ENCODE data around the gene ZNF419.
"Not testable (repeated sequence)": the region's sequence is repeated elsewhere in the genome, so short reads cannot be mapped to it uniquely, and the experiment has no call there.

Gene ZNF419

DNA sequence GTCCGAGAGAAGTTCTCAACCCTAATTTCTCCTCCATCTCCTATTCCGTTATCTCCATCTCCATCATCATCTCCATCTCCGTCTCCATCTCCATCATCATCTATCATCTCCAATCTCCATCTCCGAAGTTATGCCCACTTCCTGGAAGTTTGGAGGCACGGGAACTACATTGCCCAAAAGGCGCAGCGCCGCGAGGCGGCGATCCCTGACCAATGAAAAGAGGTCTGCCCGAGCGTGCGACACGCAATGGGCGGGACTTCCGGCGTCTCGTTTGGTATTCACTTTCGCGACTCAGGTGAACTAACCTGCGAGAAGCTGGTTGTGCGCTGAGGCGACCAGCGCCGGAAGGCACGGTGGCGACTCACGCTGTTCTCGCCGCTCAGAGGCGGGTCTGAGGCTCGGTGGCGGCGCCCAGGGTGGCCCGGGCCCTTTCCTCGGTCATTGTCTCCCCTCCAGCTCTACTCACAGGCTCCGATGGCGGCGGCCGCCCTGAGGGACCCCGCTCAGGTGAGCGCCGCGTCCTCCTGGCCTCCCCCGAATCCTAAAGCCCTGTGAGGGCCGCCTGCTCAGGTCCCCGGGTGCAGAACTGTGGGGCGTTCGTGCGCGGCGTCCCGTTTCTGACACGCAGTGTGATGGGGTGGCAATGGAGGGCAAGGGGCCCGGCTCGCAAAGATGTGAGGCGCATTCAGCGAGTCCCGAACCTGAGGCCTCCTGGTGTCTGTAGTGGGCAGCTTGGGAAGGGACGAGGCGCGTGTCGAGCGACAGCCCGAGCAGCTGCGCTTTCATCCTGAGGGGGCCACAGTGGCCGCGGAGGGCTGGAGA is at the start of gene ZNF419:
ZNF419 (plus strand) TSS at position 274 of the 822 bp plus-strand sequence; CDS start at position 475, 201 bp downstream.
- peak; percentile 86 for DNase-seq (ENCODE audit: low read depth)

DNA sequence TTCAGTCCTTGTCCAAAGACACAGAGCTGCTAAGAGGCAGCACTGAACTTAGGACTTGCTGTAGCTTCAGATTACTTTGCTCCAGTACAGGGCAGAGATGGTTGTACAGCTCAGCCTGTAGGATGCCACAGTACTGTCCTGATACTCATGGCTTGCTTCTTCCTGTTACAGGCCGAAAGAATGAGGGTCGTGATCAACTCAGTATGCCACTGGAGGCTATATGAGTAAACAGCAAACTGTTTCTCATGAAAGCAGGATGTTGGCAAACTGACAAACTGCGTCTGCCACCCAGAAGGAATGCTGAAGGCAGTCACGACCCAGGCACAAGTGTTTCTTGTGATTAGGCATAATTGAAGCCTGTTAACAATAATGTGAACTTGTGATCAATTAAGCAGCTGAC is 49.6 kb upstream of the ZNF419 start:
- no peak for DNase-seq (ENCODE audit: low read depth)

DNA sequence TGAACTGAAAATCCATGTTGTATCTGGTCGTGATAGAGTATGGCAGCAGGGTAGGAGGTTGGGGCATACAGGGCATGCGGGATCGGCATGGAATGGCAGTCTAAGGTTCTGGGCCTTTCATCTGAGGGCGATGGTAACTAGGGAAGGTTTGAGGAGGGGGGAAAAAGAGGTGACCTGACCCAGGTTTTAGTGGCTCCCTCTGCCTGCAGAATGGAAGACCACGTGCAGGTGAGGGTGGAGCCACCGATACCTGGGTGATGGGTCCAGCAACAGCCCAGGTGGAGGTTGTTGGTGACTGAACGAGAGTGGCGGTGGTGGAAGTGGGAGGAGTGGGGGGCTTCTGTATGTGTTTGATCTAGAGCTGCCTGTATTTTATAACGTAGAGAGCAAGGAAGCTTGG is 48.6 kb upstream of the ZNF419 start:
- DNase-seq (ENCODE audit: low read depth) = no peak

DNA sequence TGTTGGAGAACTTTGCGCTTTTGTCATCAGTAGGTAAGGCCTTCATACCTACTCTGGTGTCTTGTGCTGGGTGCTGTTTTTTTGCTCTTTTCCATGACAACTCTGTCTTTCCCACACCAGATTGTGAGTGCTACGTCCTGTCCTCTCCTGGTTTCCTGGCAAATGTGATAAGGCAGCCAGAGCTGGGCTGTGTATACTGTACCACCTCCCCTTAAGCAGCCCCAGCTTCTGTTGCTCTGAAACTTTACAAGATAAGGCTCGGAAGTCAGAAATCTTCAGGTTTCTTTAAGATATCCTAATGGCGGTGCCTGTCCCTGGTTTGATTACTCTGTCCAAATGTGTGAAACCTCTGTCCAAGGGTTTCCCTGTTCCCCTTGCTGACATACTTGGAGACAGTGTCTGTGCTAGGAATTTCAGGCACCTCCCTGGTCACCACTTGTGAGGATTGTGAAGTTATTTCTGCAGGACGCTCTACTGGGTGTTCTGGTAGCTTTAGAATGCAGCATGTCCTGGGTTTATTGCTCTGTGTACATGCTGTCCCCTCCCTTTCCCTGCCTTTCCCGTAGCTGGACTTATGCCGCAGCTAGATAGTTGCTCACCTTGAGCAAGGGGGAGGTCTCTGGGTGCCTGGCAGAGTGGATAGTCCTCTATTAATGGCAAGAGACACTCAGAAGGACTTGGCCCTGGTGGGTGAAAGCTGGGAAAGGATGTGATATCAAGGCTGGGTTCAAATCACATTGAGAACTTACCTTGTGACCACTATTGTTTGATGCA is 45.4 kb upstream of the ZNF419 start:
- DNase-seq (ENCODE audit: low read depth) = no peak

DNA sequence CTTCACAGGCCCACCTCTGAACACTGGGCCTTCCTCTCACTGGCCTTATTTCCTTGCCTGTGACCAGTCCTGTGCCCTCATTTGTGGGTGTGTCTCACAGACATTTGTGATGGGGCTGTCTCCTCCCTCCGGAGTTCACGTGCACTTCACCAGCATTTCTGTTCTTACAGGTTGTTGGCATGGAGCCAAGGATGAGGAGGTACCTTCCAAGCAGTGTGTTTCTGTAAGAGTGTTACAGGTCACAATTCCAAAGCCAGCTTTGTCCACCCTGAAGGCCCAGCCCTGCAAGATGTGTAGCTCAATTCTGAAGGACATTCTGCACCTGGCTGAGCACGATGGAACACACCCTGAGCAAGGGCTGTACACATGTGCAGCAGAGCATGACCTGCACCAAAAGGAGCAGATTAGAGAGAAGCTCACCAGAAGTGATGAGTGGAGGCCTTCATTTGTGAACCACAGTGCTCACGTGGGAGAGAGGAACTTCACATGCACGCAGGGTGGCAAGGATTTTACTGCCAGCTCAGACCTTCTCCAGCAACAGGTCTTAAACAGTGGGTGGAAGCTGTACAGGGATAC is 44.3 kb upstream of the ZNF419 start:
- no peak for DNase-seq (ENCODE audit: low read depth)

DNA sequence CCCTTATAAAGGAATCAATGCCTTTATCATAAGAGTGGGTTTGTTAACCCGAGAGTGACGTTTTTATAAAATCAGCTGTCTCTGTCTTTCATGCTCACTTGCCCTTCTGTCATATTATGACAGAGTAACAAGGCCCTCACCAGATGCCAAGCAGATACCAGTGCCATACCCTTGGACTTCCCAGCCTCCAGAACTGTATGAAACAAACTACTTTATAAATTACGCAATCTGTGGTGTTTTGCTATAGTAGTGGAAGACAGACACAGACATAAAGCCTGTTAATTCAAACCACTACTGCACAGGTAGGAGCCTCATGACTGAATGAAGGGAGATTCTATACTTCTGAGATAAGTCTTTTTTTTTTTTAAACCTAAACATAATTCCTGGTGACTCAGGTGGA is 35.2 kb upstream of the ZNF419 start:
- DNase-seq (ENCODE audit: low read depth) = no peak

DNA sequence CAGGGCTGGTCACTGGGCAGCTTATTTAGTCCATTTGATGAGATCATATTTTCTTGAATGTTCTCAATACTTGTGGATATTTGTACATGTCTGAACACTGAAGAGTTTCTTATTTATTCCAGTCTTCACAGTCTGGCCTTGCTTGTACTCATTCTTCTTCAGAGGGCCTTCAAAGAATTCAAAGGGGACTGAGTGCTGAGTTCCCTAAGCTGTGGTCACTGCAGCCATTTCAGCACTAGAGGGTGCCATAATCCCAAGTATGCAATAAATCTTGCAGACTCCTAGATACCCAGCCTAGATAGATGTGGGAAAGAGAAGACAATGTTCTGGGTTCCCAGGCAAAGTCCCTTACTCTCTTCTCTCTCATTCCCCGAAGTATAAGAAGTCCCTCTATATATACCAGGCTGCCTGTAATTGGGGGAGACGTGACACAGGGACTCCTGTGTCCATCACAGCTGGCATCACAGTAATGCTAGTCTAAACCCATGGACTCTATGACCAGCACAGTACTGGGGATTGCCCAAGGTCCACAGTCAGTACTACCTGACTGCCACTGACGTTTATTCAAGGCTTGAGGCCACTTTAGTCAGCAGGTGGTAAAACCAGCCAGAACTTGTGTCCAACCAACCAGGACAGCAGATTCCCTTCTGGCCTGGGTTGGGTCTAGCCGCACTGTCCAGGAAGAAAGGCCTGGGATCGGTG is 21.7 kb upstream of the ZNF419 start:
- DNase-seq (ENCODE audit: low read depth) = no peak

DNA sequence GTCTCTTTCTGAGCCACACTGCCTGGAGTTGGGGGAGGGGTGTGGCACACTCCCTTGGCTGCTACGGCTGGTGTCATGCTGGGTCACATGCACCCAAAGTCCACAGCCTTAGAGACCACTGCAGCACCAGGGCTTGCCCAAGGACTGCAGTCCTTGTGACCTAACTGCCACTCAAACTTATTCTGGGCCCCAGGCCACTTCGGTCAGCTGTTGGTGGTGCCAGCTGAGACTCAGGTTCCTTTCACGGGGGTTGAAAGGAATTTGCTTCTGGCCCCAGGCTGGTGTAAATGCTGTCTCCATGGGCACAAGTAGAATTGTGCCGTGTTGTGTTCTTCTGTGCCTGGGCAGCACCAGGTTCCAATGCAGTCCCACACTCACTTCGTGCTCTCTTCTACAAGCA is 21.1 kb upstream of the ZNF419 start:
- no peak for DNase-seq (ENCODE audit: low read depth)

DNA sequence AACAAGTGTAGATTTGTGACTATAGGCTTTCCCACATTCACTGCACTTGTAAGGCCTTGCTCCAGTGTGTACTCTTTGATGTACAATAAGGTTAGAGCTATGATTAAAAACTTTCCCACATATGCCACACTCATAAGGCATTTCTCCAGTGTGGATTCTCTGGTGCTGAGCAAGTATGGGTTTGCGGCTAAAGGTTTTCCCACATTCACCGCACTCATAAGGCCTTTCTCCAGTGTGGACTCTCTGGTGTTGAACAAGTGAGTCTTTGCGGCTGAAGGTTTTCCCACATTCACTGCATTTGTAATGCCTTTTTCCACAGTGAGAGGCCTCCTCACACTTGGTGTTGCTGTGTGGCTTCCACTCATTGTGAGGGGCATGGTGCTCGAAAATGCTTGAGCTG is 13.9 kb upstream of the ZNF419 start:
- DNase-seq (ENCODE audit: low read depth) = no peak

DNA sequence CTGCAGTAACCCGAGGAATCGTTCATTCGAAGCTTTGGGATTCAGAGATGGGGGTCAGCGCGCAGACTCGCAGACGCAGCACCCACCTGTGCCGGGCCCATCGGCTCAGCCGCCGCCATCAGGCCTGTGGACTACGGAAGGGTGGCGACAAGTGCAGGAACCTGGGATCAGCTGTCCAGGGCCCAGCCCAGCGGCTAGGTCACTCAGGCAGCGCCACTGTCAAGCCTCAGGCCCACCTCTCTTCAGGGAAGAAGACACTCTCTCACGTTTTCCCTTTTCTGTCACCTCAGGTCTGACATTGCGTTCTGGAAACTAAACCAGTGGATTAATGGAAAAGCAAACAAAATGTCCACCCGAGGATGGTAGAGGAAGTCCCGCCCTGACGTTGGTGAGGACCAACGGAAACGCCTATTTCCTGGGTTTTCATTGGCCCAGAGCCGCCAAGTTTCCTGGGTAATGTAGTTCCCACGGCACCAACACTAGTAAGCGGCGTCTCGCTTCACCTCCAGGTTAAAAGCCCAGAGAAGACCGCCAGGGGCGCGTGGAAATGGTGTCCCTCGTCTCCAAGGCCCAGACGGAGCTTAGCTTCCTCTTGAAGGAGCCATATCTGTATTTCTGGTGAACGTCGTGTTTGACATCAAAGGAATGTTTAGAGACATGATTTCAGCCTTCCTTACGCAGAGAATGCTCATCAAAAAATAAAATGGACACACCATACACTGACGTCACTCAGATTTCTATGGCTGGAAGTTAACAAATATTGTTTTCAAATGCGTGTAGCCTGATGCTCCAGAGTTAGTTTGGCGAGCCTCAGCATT is 10.2 kb upstream of the ZNF419 start, which contains the start of gene ZNF772:
ZNF772 (minus strand) TSS at position 376 of the 818 bp plus-strand sequence; CDS start at position 119, 257 bp downstream.
- DNase-seq (ENCODE audit: low read depth) = peak; percentile 77

DNA sequence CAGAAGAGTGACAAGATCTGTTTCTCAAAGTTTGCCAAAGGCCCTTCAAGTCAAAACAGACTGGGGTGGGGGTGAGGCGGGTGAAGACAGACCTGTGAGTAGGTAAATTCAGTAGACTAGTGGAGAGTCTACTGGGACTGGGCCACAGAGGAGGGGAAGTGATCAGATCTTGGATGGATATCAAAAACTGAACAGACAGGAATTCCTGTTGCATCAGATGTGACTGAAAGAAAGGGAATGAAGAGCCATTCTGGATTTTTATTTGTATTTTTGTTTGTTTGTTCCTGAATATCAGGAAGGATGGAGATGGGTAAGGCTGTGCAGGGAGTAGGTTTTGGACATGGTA is 722 bp downstream of the ZNF419 start:
- DNase-seq (ENCODE audit: low read depth) = not testable (repeated sequence)

DNA sequence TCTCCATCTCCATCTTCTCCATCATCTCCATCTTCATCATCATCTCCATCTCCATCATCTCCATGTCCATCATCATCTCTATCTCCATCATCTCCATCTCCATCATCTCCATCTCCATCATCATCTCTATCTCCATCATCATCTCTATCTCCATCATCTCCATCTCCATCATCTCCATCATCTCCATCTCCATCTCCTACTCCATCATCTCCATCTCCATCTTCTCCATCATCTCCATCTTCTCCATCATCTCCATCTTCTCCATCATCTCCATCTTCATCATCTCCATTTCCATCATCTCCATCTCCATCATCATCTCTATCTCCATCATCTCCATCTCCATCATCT is 11.8 kb downstream of the ZNF419 start:
- not testable (repeated sequence) for DNase-seq (ENCODE audit: low read depth)

DNA sequence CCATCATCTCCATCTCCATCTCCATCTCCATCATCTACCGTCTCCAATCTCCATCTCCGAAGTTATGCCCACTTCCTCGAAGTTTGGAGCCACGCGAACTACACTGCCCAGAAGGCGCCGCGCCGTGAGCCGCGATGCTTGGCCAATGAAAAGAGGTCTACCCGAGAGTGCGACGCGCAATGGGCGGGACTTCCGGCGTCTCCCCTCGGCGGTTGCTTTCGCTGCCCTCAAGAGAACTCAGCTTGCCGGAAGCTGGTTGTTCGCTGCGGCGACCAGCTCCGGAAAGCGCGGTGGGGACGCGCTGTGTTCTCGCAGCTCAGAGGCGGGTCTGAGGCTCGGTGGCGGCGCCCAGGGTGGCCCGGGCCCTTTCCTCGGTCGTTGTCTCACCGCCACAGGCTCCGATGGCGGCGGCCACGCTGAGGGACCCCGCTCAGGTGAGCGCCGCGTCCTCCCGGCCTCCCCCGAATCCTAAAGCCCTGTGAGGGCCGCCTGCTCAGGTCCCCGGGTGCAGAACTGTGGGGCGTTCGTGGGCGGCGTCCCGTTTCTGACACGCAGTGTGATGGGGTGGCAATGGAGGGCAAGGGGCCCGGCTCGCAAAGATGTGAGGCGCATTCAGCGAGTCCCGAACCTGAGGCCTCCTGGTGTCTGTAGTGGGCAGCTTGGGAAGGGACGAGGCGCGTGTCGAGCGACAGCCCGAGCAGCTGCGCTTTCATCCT is 12.3 kb downstream of the ZNF419 start, which contains the start of gene ZNF773:
ZNF773 (plus strand) TSS at position 259 of the 716 bp plus-strand sequence; CDS start at position 402, 143 bp downstream.
- DNase-seq (ENCODE audit: low read depth) = peak; percentile 93

DNA sequence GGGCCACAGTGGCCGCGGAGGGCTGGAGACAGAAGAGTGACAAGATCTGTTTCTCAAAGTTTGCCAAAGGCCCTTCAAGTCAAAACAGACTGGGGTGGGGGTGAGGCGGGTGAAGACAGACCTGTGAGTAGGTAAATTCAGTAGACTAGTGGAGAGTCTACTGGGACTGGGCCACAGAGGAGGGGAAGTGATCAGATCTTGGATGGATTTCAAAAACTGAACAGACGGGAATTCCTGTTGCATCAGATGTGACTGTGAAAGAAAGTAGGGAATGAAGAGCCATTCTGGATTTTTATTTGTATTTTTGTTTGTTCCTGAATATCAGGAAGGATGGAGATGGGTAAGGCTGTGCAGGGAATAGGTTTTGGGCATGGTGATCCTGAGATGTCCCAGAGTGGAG is 12.8 kb downstream of the ZNF419 start:
- DNase-seq (ENCODE audit: low read depth) = not testable (repeated sequence)

DNA sequence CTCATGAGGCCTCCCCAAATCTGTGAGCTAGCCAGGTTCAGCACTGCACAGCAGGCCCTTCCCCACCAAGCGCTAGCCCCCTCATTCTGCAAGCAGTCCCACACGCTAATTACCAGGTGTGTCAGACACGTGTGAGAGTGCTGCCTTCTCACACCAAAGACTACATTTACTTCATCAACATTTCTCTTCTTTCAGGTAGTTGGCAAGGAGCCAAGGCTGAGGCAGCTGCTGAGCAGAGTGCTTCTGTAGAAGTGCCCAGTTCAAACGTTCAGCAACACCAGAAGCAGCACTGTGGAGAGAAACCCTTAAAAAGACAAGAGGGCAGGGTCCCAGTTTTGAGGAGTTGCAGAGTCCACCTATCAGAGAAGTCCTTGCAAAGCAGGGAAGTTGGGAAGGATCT is 18.6 kb downstream of the ZNF419 start:
- no peak for DNase-seq (ENCODE audit: low read depth)

DNA sequence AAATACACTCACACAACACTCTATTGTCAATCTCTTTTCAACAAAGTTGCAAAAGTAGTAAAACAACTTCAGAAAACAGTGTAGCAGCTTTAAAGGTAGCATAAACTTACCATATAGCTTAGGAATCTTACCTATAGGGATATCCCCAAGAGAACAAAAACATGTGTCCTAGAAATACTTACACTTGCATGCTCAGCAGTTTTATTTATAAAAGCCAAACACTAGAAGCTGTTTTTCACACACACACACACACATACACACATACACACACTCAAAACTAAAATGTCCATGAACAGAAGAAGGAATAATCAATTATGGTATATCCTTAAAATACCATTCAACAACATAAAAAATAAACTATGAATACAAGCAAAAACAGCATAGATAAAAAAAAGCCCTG is 23.9 kb downstream of the ZNF419 start:
- DNase-seq (ENCODE audit: low read depth) = no peak

DNA sequence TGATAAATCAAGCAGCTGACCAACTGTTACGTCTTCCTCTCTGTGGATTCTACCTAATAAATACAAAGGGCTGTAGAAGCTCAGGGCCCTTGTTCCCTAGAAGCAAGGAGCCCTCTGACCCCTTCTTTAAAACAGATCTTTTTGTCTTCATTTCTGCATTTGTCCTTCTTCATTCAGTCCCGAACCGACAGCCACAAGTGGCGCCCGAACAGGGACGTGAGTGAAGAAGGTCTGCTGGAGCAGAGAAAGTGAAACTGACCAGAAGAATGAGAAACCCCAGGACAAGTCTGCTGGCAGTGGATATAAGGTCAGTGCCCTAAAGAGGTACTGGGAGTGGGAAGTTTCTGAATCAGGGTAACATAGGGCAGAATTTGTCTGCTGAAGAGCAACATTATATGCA is 25.3 kb downstream of the ZNF419 start:
- DNase-seq (ENCODE audit: low read depth) = no peak

DNA sequence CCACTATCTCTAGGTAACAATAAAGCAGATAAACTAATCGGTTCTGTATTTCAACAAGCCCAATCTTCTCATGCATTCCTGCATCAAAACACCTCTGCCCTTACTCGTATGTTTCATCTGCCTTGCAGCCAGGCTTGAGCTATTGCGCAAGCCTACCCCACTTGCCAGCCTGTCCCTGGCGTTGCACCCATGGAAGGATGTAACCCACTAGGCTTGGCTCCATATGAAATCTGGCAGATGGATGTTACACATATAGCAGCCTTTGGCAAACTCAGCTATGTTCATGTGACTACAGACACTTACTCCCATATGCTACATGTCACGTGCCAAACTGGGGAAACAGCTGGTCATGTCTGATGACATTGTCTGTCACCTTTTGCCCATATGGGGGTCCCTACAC is 27.7 kb downstream of the ZNF419 start:
- DNase-seq (ENCODE audit: low read depth) = no peak

DNA sequence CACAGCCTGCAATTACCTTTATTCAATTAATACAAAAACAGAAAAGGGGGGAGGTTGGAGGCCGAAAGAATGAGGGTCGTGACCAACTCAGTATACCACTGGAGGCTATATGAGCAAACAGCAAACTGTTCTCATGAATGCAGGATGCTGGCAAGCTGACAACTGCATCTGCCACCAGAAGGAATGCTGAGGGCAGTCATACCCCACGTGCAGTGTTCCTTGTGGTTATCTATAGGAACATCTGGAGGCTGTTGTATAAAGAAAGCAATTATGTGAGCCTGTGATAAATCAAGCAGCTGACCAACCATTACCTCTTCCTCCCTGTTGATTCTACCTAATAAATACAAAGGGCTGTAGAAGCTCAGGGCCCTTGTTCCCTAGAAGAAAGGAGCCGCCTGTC is 30.5 kb downstream of the ZNF419 start:
- DNase-seq (ENCODE audit: low read depth) = not testable (repeated sequence)

DNA sequence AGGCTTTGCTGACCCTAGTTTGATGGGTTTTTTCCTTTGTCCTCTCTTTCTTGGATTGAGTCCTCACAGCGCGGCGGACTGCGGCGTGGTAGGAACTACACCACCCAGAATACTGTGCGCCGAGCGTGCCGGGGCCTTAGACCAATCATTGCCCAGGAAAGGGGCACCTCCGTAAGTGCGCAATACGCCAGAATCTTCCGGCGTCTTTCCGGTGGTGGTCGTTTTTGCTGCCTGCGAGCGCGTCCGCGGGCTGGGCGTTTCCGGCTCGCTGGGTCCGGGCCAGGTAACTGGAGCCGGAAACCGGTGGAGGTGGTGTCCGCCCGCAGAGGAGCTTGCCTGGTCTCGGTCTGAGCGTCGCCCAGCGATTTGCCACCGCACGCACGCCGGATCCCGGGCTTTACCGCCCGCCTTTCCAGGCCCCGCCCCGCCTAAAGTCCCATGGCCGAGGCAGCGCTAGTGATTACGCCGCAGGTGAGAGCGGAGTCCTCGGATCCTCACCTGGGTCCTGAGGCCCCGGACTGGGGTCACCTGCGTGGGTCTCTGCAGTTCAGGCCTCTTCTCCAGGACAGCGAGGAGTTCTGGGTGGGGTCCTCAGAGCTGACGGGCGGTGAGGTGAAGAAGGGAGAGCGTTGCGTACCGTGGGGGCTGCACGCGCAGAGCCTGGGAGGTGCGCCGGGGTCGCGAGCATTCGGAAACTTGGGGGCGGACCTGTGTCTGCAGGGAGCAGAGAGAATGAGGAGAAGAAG is 39.8 kb downstream of the ZNF419 start, which contains the start of gene ZNF549:
ZNF549 (plus strand) TSS at position 221 of the 746 bp plus-strand sequence; CDS start at position 439, 218 bp downstream.
- peak; percentile 83 for DNase-seq (ENCODE audit: low read depth)
